H1 (cell line): ENCODE results near the gene SPTBN1. TPM values are rescaled to one million over a fixed set of nuclear protein-coding genes. Genes with fewer than 3 reads are reported as not detected.

ENCODE experiments used
- FOSL1 ChIP-seq: IDR thresholded peaks from 2 replicates; pipeline ENCODE4 v1.6.1; 2011; ENCODE audit warnings: mild to moderate bottlenecking, low read depth, low read length, moderate library complexity; ENCODE audit not compliant: insufficient read depth
- polyA plus RNA-seq, 7 experiments: library from polyadenylated mRNA; depleted of rRNA in 3 of 7; stranded (reverse) in 5 of 7; unstranded in 2 of 7; fragments of >200 nt in 5 of 7; fragments of 200-250 nt in 2 of 7; gene quantifications; 1 replicate in 5 of 7; 2 replicates in 1 of 7; 4 replicates in 1 of 7; pipeline versions ENCODE4 v1.2.1 to v1.2.3, GENCODE V29; 2011 to 2013; ENCODE audit warnings: missing spikeins in 2 of 7, mixed read lengths in 2 of 7
- total RNA-seq: library from RNA; stranded (reverse); fragmentation: NEBNext Ultra II Directional; extraction: Animal tissue kit (Norgen Biotek cat#: 25700); gene quantifications from 2 replicates; pipeline ENCODE4 v1.2.1, GENCODE V29; 2021

The SPTBN1 gene
- total and polyA plus RNA-seq, 2 of the 8 experiments (the other 6 are each of a cell fraction or from before 2014, with no cell fraction given) = 31.8 to 180 TPM

GRCh38 chr2:54512663-54513362 lies 56.7 kb downstream of the SPTBN1 start (continued):
- no peak for TF ChIP-seq FOSL1
